Prostate gland (tissue), 2 donors: ENCODE data around the gene ASB8. TPM values are rescaled to one million over a fixed set of nuclear protein-coding genes. Genes with fewer than 3 reads are reported as not detected.

ENCODE experiments used
- DNase-seq: peaks from one replicate; pipeline ENCODE4 v3.0.0-alpha.2; 2019; ENCODE audit warnings: low spot score
- H3K27ac ChIP-seq, 2 donors: fragments of 200-600 bp; sonication (generic); 2 replicates each; pipeline ENCODE4 v1.5.1; 2017 to 2019
- H3K27me3 ChIP-seq: fragments of 200-600 bp; sonication (generic); replicated peaks from 2 replicates; pipeline ENCODE4 v1.5.1; 2019; ENCODE audit not compliant: insufficient read depth
- H3K36me3 ChIP-seq, 2 donors: fragments of 200-600 bp; sonication (generic); 1 replicate in 1 of 2; 2 replicates in 1 of 2; pipeline versions ENCODE4 v1.5.1 to v1.8.1; 2017 to 2019
- H3K4me1 ChIP-seq: fragments of 200-600 bp; sonication (generic); replicated peaks from 2 replicates; pipeline ENCODE4 v1.5.1; 2019
- H3K4me3 ChIP-seq, 2 donors: fragments of 200-600 bp; sonication (generic); 2 replicates each; pipeline ENCODE4 v1.5.1; 2017 to 2019
- H3K9me3 ChIP-seq: fragments of 200-600 bp; sonication (generic); 2 replicates; pipeline ENCODE4 v1.5.1; 2017
- POLR2A ChIP-seq: fragments of 450-650 bp; IDR thresholded peaks from one replicate; pipeline ENCODE4 v1.6.1; 2016; ENCODE audit warnings: antibody characterized with exemption, mild to moderate bottlenecking
- POLR2AphosphoS5 ChIP-seq: sonication (generic); formaldehyde crosslinking; IDR thresholded peaks from one replicate; pipeline ENCODE4 v1.6.1; 2017; ENCODE audit warnings: antibody characterized with exemption
- WGBS: methylation state at CpG from one replicate; pipeline ENCODE4 v1.1.5; 2018; 5-methylcytosine and 5-hydroxymethylcytosine counted together
- intact Hi-C: fragments of 100-400 bp; cut with DNase I; formaldehyde crosslinking; loops from one replicate; pipeline ENCODE4 v1.14.2; 2022
- total RNA-seq, 2 donors: library from RNA; depleted of rRNA; stranded (reverse); fragments of >200 nt; gene quantifications; one replicate each; pipeline ENCODE4 v1.1.0, GENCODE V29; 2016
- TF ChIP-seq, protein P1 (sequence below), 4 experiments: fragments of 200-600 bp in 2 of 4; fragments of 450-650 bp in 2 of 4; sonication (generic) in 2 of 4; IDR thresholded peaks; 1 replicate in 3 of 4; 2 replicates in 1 of 4; pipeline ENCODE4 v1.5.1; 2016 to 2019; ENCODE audit warnings: antibody characterized with exemption in 4 of 4, mild to moderate bottlenecking in 2 of 4, moderate library complexity in 2 of 4

The ASB8 gene
- total RNA-seq, 2 donors from 2014 or later = 38.8 to 43.2 TPM

DNA sequence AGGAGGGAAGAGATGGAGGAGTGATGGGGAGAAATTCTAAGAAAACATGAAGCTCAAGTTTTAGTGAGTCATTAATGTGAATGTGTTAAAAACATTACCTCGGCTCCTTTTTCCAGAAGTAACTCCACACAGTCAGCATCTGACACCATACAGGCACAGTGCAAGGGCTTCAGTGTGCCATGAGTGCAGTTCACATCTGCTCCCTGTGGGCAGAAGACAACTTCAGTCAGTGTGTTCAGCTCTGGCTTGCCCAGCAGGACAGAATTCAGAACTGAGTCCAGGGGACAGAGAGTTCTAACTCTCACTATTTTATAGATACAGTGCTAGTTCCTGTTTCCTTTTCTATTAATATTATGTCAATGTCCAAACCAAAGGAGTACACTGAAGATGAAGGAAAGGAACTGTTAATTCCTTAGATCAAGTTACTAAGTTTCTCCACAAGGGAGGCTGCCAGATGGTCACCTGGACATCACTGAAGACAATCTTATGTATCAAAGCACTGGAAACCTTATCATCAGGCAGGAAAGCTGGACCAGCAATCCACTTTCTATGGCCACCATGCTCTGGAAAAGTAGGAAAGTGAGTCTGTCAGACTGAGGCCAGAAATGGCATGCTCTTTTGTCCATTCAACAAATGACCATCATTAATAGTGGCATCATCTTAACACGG is 6.1 kb downstream of the ASB8 start:
- peaks cover 3 to 21% of the 10 kb centered on the region in 2 donors for H3K36me3 ChIP-seq
- no peak for DNase-seq
- WGBS = 80% methylated on average over 2 of the region's 2 CpGs
- intact Hi-C loops = no loop called here
- TF ChIP-seq POLR2AphosphoS5 = peak; percentile 16
- TF ChIP-seq, protein P1, sequence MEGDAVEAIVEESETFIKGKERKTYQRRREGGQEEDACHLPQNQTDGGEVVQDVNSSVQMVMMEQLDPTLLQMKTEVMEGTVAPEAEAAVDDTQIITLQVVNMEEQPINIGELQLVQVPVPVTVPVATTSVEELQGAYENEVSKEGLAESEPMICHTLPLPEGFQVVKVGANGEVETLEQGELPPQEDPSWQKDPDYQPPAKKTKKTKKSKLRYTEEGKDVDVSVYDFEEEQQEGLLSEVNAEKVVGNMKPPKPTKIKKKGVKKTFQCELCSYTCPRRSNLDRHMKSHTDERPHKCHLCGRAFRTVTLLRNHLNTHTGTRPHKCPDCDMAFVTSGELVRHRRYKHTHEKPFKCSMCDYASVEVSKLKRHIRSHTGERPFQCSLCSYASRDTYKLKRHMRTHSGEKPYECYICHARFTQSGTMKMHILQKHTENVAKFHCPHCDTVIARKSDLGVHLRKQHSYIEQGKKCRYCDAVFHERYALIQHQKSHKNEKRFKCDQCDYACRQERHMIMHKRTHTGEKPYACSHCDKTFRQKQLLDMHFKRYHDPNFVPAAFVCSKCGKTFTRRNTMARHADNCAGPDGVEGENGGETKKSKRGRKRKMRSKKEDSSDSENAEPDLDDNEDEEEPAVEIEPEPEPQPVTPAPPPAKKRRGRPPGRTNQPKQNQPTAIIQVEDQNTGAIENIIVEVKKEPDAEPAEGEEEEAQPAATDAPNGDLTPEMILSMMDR (IDR thresholded peaks at IDR 0.05) = no peak
- no peaks in the 10 kb centered on the region for H3K27me3 ChIP-seq
- H3K9me3 ChIP-seq = no peaks in the 10 kb centered on the region
- H3K4me1 ChIP-seq = no peaks in the 10 kb centered on the region
- H3K27ac ChIP-seq = no peak overlapping the region
- no peak overlapping the region for H3K4me3 ChIP-seq

DNA sequence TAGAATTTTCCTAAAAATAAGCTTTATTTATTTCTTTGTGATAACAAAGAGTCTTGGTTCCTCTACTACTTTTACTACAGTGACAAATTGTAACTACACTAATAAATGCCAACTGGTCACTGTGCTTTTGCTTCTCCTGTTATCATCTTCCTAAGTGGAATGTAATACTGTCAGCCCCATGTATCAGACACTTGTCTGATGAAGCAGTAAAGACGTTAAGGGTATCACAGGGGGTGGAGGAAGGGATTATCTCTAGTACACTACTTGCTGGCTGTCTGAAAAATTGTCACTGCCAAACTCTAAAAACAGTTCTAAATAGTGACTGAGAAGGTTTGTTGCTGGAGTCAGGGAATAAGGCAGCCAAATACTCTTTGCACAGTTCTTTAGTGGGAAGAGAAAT is 11.3 kb downstream of the ASB8 start:
- DNase-seq = no peak
- intact Hi-C loops = no loop called here
- Histone ChIP-seq H3K4me1 (no peaks in the 10 kb centered on the region), H3K36me3 (peaks cover 2 to 14% of the 10 kb centered on the region in 2 donors), H3K27ac (no peak overlapping the region), H3K4me3 (no peak overlapping the region), H3K9me3 (no peaks in the 10 kb centered on the region), H3K27me3 (no peaks in the 10 kb centered on the region)
- TF ChIP-seq POLR2A = no peak
- TF ChIP-seq, protein P1 (IDR thresholded peaks at IDR 0.05) = no peak
- TF ChIP-seq POLR2AphosphoS5 = no peak
- 38% methylated on average over 1 of the region's 1 CpG for WGBS

DNA sequence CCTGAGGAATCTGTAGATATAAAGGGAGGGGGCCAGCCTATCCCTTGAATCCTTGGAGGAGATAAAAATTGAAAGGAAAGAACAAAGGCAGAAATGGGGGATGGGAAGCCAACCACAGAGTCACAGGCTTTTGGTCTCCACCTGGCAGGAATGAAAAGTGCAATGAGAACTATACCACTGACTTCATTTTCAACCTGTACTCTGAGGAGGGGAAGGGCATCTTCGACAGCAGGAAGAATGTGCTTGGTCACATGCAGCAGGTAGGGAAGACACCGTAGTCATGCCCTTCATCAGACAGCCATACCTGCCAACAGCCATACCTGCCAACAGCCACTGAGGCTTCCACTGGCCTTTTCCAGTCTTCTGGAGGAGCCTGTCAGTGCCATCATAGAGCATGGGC is 13.4 kb downstream of the ASB8 start:
- Histone ChIP-seq H3K27me3 (no peaks in the 10 kb centered on the region), H3K4me1 (no peaks in the 10 kb centered on the region), H3K36me3 (peaks cover 0 to under 1% of the 10 kb centered on the region in 2 donors), H3K9me3 (no peaks in the 10 kb centered on the region), H3K27ac (no peak overlapping the region), H3K4me3 (no peak overlapping the region)
- no peak for DNase-seq
- WGBS = 75% methylated on average over 2 of the region's 2 CpGs
- no peak for TF ChIP-seq POLR2A
- TF ChIP-seq POLR2AphosphoS5 = no peak
- TF ChIP-seq, protein P1 (IDR thresholded peaks at IDR 0.05) = no peak
- intact Hi-C loops = no loop called here

DNA sequence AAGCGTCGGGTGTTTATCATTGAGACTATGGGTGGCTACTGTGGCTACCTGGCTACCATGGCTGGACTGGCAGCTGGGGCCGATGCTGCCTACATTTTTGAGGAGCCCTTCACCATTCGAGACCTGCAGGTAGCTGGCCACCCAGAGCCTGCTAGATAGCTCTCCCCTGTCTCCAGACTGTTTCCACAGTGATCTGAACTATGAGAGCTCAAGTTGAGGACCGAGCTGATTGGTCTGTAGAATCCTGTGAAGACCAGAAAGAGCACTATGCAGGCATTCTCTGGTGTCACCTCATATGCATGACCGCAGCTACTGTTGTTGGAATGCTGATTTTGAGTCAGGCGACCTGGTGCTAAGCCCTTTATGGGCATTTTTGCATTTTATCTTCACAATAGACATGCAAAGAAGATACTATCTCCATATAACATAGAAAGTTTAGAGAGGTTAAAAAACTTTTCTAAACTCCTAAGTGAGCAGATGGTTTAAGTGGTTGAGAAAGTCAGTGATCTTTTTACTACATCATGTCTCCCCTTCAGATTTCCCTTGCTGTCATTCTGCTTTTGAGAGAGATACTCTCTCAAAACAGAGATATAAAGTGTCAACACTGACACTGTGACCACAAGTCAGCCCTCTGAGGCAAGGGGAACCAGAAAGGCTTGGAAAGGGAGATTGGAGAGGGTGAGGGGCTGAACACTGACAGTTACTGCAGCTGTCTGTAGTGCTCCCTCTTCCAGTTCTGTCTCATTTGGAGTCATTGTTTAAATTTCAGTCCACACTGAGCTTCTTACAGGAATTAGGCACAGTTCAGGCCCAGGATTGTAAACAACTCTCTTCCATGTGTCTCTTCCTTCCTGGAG is 14.3 kb downstream of the ASB8 start:
- Histone ChIP-seq H3K36me3 (no peaks in the 10 kb centered on the region), H3K9me3 (no peaks in the 10 kb centered on the region), H3K4me3 (no peak overlapping the region), H3K27me3 (no peaks in the 10 kb centered on the region), H3K27ac (no peak overlapping the region), H3K4me1 (no peaks in the 10 kb centered on the region)
- no peak for DNase-seq
- TF ChIP-seq POLR2AphosphoS5 (no peak), POLR2A (no peak)
- TF ChIP-seq, protein P1 (IDR thresholded peaks at IDR 0.05) = no peak
- intact Hi-C loops = no loop called here
- WGBS = 89% methylated on average over 7 of the region's 7 CpGs
